Measurements from ENCODE around the gene SMS. TPM values are rescaled to one million over a fixed set of nuclear protein-coding genes. Genes with fewer than 3 reads are reported as not detected.

SMS gene
- total RNA-seq, 2 donors from 2014 or later, result 57.0 to 116 TPM

- DNase-seq (ENCODE audit: low spot score), result no peak
- Histone ChIP-seq H3K9me3 (no peaks in the 10 kb centered on the region), H3K27me3 (replicated peaks; ENCODE audit: insufficient read depth) (no peaks in the 10 kb centered on the region), H3K27ac (no peak overlapping the region), H3K36me3 (no peaks in the 10 kb centered on the region), H3K4me3 (no peak overlapping the region), H3K4me1 (replicated peaks) (no peaks in the 10 kb centered on the region)
- 95% methylated on average over 7 of the region's 7 CpGs for WGBS
- intact Hi-C loops (cut with DNase I), result no loop called here
- no peak for TF ChIP-seq POLR2A (IDR thresholded peaks at IDR 0.05)
- no peak for TF ChIP-seq POLR2AphosphoS5 (IDR thresholded peaks at IDR 0.05)
- TF ChIP-seq CTCF (IDR thresholded peaks at IDR 0.05), result no peak
Measured at GRCh38 chrX:22025751-22026150, 85.2 kb downstream of the SMS start.

GRCh38 chrX:22026731-22027130 lies 86.2 kb downstream of the SMS start:
- Histone ChIP-seq H3K27me3 (replicated peaks; ENCODE audit: insufficient read depth) (no peaks in the 10 kb centered on the region), H3K4me1 (replicated peaks) (no peaks in the 10 kb centered on the region), H3K4me3 (no peak overlapping the region), H3K27ac (no peak overlapping the region), H3K9me3 (no peaks in the 10 kb centered on the region), H3K36me3 (no peaks in the 10 kb centered on the region)
- TF ChIP-seq POLR2AphosphoS5 (IDR thresholded peaks at IDR 0.05) (no peak), POLR2A (IDR thresholded peaks at IDR 0.05) (no peak), CTCF (IDR thresholded peaks at IDR 0.05) (no peak)
- WGBS, result 91% methylated on average over 4 of the region's 4 CpGs
- intact Hi-C loops (cut with DNase I), result no loop called here
- DNase-seq (ENCODE audit: low spot score), result no peak

- no peak within 1 kb of the TSS for H3K4me3 ChIP-seq
- H3K27ac ChIP-seq, result no peak within 1 kb of the TSS
- WGBS, result 83% methylated on average over 1 of the region's 1 CpG
- H3K9me3 ChIP-seq, result no peaks in the 10 kb centered on the region
- no peak for DNase-seq (ENCODE audit: low spot score)
- no peaks in the 10 kb centered on the region for H3K27me3 ChIP-seq (replicated peaks; ENCODE audit: insufficient read depth)
- intact Hi-C loops (cut with DNase I), result no loop called here
- no peaks in the 10 kb centered on the region for H3K36me3 ChIP-seq
- TF ChIP-seq POLR2A (IDR thresholded peaks at IDR 0.05), result no peak
- no peak for TF ChIP-seq CTCF (IDR thresholded peaks at IDR 0.05)
- no peak for TF ChIP-seq POLR2AphosphoS5 (IDR thresholded peaks at IDR 0.05)
- no peaks in the 10 kb centered on the region for H3K4me1 ChIP-seq (replicated peaks)
Measured at GRCh38 chrX:22032084-22032483, 91.6 kb downstream of the SMS start, which contains the start of gene PHEX. PHEX (plus strand) TSS chrX:22032325; CDS start chrX:22033006, 681 bp downstream.

- no peak for TF ChIP-seq POLR2AphosphoS5 (IDR thresholded peaks at IDR 0.05)
- no peak for TF ChIP-seq CTCF (IDR thresholded peaks at IDR 0.05)
- no peak for TF ChIP-seq POLR2A (IDR thresholded peaks at IDR 0.05)
- no peak overlapping the region for H3K27ac ChIP-seq
- H3K4me3 ChIP-seq, result no peak overlapping the region
- DNase-seq (ENCODE audit: low spot score), result no peak
- no peaks in the 10 kb centered on the region for H3K27me3 ChIP-seq (replicated peaks; ENCODE audit: insufficient read depth)
- intact Hi-C loops (cut with DNase I), result no loop called here
- H3K36me3 ChIP-seq, result no peaks in the 10 kb centered on the region
- H3K4me1 ChIP-seq (replicated peaks), result no peaks in the 10 kb centered on the region
- no peaks in the 10 kb centered on the region for H3K9me3 ChIP-seq
- 64% methylated on average over 6 of the region's 6 CpGs for WGBS
Measured at GRCh38 chrX:22032506-22032905, 92.0 kb downstream of the SMS start.

- no peak overlapping the region for H3K27ac ChIP-seq
- H3K27me3 ChIP-seq (replicated peaks; ENCODE audit: insufficient read depth), result no peaks in the 10 kb centered on the region
- no peak for DNase-seq (ENCODE audit: low spot score)
- 53% methylated on average over 5 of the region's 5 CpGs for WGBS
- H3K4me3 ChIP-seq, result no peak overlapping the region
- no peaks in the 10 kb centered on the region for H3K4me1 ChIP-seq (replicated peaks)
- H3K36me3 ChIP-seq, result no peaks in the 10 kb centered on the region
- no peak for TF ChIP-seq POLR2AphosphoS5 (IDR thresholded peaks at IDR 0.05)
- no peak for TF ChIP-seq POLR2A (IDR thresholded peaks at IDR 0.05)
- no peak for TF ChIP-seq CTCF (IDR thresholded peaks at IDR 0.05)
- no peaks in the 10 kb centered on the region for H3K9me3 ChIP-seq
- intact Hi-C loops (cut with DNase I), result no loop called here
Measured at GRCh38 chrX:22033818-22034217, 93.3 kb downstream of the SMS start.
